ENCODE data around the gene DENND2C. TPM values are rescaled to one million over a fixed set of nuclear protein-coding genes. Genes with fewer than 3 reads are reported as not detected.

DENND2C gene
- total RNA-seq, 1 donor from 2014 or later, result 1.6 TPM

GRCh38 chr1:114715952-114716303 lies 46.1 kb upstream of the DENND2C start:
- H3K36me3 Mint-ChIP-seq (ENCODE audit: unreplicated experiment), result peaks cover 46% of the 10 kb centered on the region
- peak overlapping the region; percentile 97 for H3K27ac Mint-ChIP-seq (ENCODE audit: unreplicated experiment)
- peaks cover 28% of the 10 kb centered on the region for H3K4me1 Mint-ChIP-seq (ENCODE audit: unreplicated experiment)
- TF ChIP-seq CTCF (IDR thresholded peaks at IDR 0.05), result no peak
- no peaks in the 10 kb centered on the region for H3K9me3 Mint-ChIP-seq (ENCODE audit: unreplicated experiment)
- no peaks in the 10 kb centered on the region for H3K27me3 Mint-ChIP-seq (ENCODE audit: unreplicated experiment)
- H3K4me3 Mint-ChIP-seq (ENCODE audit: unreplicated experiment), result peak overlapping the region; percentile 89
- no peak for DNase-seq (ENCODE audit: extremely low spot score, unreplicated experiment)

GRCh38 chr1:114712977-114713376 lies 43.1 kb upstream of the DENND2C start:
- Mint-ChIP-seq H3K27me3 (ENCODE audit: unreplicated experiment) (no peaks in the 10 kb centered on the region), H3K36me3 (ENCODE audit: unreplicated experiment) (peaks cover 39% of the 10 kb centered on the region)

DNA sequence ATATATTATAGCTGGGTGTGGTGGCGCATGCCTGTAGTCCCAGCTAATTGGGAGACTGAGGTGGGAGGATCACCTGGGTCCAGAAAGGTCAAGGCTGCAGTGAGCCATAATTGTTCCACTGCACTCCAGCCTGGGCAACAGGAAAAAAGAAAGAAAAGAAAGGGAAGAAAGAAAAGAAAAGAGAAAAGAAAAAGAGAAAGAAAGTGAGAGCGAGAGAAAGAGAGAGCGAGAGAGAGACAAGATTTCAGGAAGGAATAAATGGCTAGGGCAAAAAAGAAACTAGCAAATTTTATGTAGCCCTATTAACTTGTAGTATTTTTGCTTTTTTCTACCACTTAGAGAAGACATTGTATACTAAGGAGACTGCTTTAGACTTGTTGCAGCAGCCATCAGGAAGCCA lies 40.5 kb upstream of the DENND2C start:
- TF ChIP-seq CTCF (IDR thresholded peaks at IDR 0.05), result no peak
- H3K4me1 Mint-ChIP-seq (ENCODE audit: unreplicated experiment), result peaks cover 14% of the 10 kb centered on the region
- no peaks in the 10 kb centered on the region for H3K9me3 Mint-ChIP-seq (ENCODE audit: unreplicated experiment)
- peaks cover 62% of the 10 kb centered on the region for H3K36me3 Mint-ChIP-seq (ENCODE audit: unreplicated experiment)
- no peak overlapping the region for H3K4me3 Mint-ChIP-seq (ENCODE audit: unreplicated experiment)
- H3K27me3 Mint-ChIP-seq (ENCODE audit: unreplicated experiment), result no peaks in the 10 kb centered on the region
- no peak overlapping the region for H3K27ac Mint-ChIP-seq (ENCODE audit: unreplicated experiment)
- no peak for DNase-seq (ENCODE audit: extremely low spot score, unreplicated experiment)

More at GRCh38 chr1:114712977-114713376, 43.1 kb upstream of the DENND2C start:
- no peak for DNase-seq (ENCODE audit: extremely low spot score, unreplicated experiment)
- Mint-ChIP-seq H3K27ac (ENCODE audit: unreplicated experiment) (no peak overlapping the region), H3K4me3 (ENCODE audit: unreplicated experiment) (no peak overlapping the region), H3K9me3 (ENCODE audit: unreplicated experiment) (no peaks in the 10 kb centered on the region), H3K4me1 (ENCODE audit: unreplicated experiment) (peaks cover 28% of the 10 kb centered on the region)
- TF ChIP-seq CTCF (IDR thresholded peaks at IDR 0.05), result no peak

DNA sequence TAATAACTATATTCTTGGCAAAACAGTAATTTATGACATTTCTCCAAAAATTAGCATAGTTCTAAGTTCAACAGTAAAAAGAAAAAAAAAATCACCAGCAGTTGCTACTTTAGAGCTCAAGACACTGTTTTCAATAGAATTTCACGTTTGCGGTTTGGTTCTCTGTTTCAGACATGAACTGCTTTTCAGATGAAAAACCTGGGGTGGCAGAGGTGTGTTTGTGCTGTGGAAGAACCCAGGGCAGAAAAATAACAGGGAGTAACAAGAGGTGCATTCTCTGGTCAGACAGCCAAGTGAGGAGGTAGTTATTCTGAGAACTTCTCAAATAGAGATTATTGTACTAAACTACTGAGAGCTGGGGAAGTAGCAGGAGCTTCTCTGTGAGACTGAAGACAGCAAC lies 37.8 kb upstream of the DENND2C start:
- TF ChIP-seq CTCF (IDR thresholded peaks at IDR 0.05), result no peak
- H3K27ac Mint-ChIP-seq (ENCODE audit: unreplicated experiment), result no peak overlapping the region
- H3K9me3 Mint-ChIP-seq (ENCODE audit: unreplicated experiment), result no peaks in the 10 kb centered on the region
- H3K36me3 Mint-ChIP-seq (ENCODE audit: unreplicated experiment), result peaks cover 58% of the 10 kb centered on the region
- no peaks in the 10 kb centered on the region for H3K4me1 Mint-ChIP-seq (ENCODE audit: unreplicated experiment)
- no peak for DNase-seq (ENCODE audit: extremely low spot score, unreplicated experiment)
- H3K27me3 Mint-ChIP-seq (ENCODE audit: unreplicated experiment), result no peaks in the 10 kb centered on the region
- no peak overlapping the region for H3K4me3 Mint-ChIP-seq (ENCODE audit: unreplicated experiment)

GRCh38 chr1:114703242-114703641 lies 33.4 kb upstream of the DENND2C start:
- DNase-seq (ENCODE audit: extremely low spot score, unreplicated experiment), result no peak
- Mint-ChIP-seq H3K4me1 (ENCODE audit: unreplicated experiment) (peaks cover 2% of the 10 kb centered on the region), H3K9me3 (ENCODE audit: unreplicated experiment) (no peaks in the 10 kb centered on the region), H3K36me3 (ENCODE audit: unreplicated experiment) (peaks cover 34% of the 10 kb centered on the region), H3K27me3 (ENCODE audit: unreplicated experiment) (peaks cover 4% of the 10 kb centered on the region), H3K27ac (ENCODE audit: unreplicated experiment) (no peak overlapping the region), H3K4me3 (ENCODE audit: unreplicated experiment) (no peak overlapping the region)
- no peak for TF ChIP-seq CTCF (IDR thresholded peaks at IDR 0.05)
